ENCODE data around the gene WFDC10A.

Gene WFDC10A

DNA sequence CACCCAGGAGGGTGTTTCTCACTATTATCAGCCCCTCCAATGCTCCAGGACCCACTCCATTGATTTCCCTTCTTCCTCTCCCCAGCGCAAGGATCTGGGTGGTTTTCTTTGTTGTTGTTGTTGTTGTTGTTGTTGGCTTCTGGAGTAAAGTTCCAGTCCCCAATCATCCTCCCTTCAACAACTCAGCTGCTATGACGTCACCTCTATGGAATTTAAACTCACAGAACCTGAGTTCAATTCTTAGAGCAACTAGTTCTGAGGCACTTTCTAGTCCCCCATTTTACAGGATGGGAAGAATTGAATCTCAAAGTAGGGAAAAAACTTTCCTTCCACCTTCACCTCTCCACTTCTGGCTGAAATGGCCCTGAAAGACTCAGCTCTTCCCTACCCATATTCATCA is 40.7 kb upstream of the WFDC10A start:
- Histone ChIP-seq H3K9me2 (replicated peaks; ENCODE audit: insufficient read depth, low read length) (no peaks in the 10 kb centered on the region), H3K9ac (ENCODE audit: low read length) (no peak overlapping the region)

DNA sequence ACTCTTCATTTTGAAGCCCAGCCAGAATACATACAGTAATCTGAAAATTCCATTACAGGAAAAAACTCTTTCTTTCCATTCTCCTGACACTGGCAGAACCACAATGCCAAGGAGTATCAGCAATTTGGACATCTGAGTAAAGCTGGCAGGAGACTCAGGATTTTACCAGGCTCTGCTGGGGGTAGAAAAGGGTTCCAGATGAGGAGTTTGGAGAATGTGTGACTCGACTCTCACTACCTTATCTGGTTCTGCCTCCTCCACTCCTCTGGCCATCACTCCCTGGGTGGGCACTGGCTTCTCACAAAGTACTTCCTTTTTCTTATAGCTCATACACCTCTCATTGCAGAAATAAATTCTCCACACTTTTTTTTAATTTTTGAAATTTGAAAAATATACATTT is 39.8 kb upstream of the WFDC10A start:
- Histone ChIP-seq H4K20me1 (ENCODE audit: insufficient read depth, low read length) (no peaks in the 10 kb centered on the region), H3K4me1 (ENCODE audit: low read length) (no peaks in the 10 kb centered on the region), H3F3A (ENCODE audit: insufficient read depth, low read length) (no peaks in the 10 kb centered on the region), H3K4me3 (ENCODE audit: low read length) (no peak overlapping the region), H2AFZ (ENCODE audit: low read length) (no peak overlapping the region), H3K27me3 (replicated peaks; ENCODE audit: insufficient read depth, low read length) (no peaks in the 10 kb centered on the region), H3K9me3 (replicated peaks; ENCODE audit: insufficient read depth, low read length) (no peaks in the 10 kb centered on the region), H3K9me2 (replicated peaks; ENCODE audit: insufficient read depth, low read length) (no peaks in the 10 kb centered on the region), H3K27ac (ENCODE audit: low read length) (no peak overlapping the region), H3K9ac (ENCODE audit: low read length) (no peak overlapping the region), H3K4me2 (ENCODE audit: low read depth, low read length) (no peak overlapping the region), H3K36me3 (replicated peaks; ENCODE audit: insufficient read depth, low read length) (no peaks in the 10 kb centered on the region), H3K79me2 (ENCODE audit: low read length) (no peaks in the 10 kb centered on the region)
- no peak for DNase-seq
- TF ChIP-seq EZH2phosphoT487 (IDR thresholded peaks at IDR 0.05; ENCODE audit: low read length) (no peak), EZH2 (optimal IDR thresholded peaks at IDR 0.05; ENCODE audit: low read depth, low read length) (no peak)
- TF ChIP-seq, protein P1, sequence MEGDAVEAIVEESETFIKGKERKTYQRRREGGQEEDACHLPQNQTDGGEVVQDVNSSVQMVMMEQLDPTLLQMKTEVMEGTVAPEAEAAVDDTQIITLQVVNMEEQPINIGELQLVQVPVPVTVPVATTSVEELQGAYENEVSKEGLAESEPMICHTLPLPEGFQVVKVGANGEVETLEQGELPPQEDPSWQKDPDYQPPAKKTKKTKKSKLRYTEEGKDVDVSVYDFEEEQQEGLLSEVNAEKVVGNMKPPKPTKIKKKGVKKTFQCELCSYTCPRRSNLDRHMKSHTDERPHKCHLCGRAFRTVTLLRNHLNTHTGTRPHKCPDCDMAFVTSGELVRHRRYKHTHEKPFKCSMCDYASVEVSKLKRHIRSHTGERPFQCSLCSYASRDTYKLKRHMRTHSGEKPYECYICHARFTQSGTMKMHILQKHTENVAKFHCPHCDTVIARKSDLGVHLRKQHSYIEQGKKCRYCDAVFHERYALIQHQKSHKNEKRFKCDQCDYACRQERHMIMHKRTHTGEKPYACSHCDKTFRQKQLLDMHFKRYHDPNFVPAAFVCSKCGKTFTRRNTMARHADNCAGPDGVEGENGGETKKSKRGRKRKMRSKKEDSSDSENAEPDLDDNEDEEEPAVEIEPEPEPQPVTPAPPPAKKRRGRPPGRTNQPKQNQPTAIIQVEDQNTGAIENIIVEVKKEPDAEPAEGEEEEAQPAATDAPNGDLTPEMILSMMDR (IDR thresholded peaks at IDR 0.05; ENCODE audit: low read length) = no peak

More for the DNA sequence above, 40.7 kb upstream of the WFDC10A start:
- Histone ChIP-seq H3F3A (ENCODE audit: insufficient read depth, low read length) (no peaks in the 10 kb centered on the region), H3K79me2 (ENCODE audit: low read length) (no peaks in the 10 kb centered on the region), H4K20me1 (ENCODE audit: insufficient read depth, low read length) (no peaks in the 10 kb centered on the region), H3K9me3 (replicated peaks; ENCODE audit: insufficient read depth, low read length) (no peaks in the 10 kb centered on the region), H3K4me1 (ENCODE audit: low read length) (no peaks in the 10 kb centered on the region), H3K27ac (ENCODE audit: low read length) (no peak overlapping the region), H2AFZ (ENCODE audit: low read length) (no peak overlapping the region), H3K4me3 (ENCODE audit: low read length) (no peak overlapping the region), H3K36me3 (replicated peaks; ENCODE audit: insufficient read depth, low read length) (no peaks in the 10 kb centered on the region), H3K27me3 (replicated peaks; ENCODE audit: insufficient read depth, low read length) (no peaks in the 10 kb centered on the region), H3K4me2 (ENCODE audit: low read depth, low read length) (no peak overlapping the region)
- no peak for DNase-seq
- TF ChIP-seq EZH2phosphoT487 (IDR thresholded peaks at IDR 0.05; ENCODE audit: low read length) (no peak), EZH2 (optimal IDR thresholded peaks at IDR 0.05; ENCODE audit: low read depth, low read length) (no peak)
- TF ChIP-seq, protein P1 (IDR thresholded peaks at IDR 0.05; ENCODE audit: low read length) = no peak

DNA sequence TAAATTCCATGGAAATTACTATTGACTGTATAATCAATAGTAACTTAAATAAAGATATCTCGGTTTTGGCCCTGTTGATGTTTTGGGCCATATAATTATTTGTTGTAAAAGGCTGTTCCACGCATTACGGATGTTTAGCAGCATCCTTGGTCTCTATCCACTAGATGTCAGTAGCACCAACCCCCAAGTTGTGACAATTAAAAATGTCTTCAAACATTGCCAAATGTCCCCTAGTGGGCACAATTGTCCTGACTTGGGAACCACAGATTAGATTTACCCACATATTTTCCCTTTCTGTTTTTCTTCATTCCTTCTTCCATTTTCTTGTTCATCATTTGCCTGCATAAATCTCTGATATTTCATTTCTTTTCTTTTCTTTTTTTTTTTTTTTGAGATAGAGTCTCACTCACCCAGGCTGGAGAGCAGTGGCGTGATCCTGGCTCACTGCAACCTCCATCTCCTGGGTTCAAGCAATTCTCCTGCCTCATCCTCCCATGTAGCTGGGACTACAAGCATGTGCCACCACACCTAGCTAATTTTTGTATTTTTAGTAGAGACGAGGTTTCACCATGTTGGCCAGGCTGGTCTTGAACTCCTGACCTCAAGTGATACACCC is 36.9 kb upstream of the WFDC10A start:
- Histone ChIP-seq H3K4me1 (ENCODE audit: low read length) (no peaks in the 10 kb centered on the region), H2AFZ (ENCODE audit: low read length) (no peak overlapping the region), H3K27ac (ENCODE audit: low read length) (no peak overlapping the region), H3K27me3 (replicated peaks; ENCODE audit: insufficient read depth, low read length) (no peaks in the 10 kb centered on the region), H3K9me2 (replicated peaks; ENCODE audit: insufficient read depth, low read length) (no peaks in the 10 kb centered on the region), H3K4me2 (ENCODE audit: low read depth, low read length) (no peak overlapping the region), H3F3A (ENCODE audit: insufficient read depth, low read length) (no peaks in the 10 kb centered on the region), H3K79me2 (ENCODE audit: low read length) (no peaks in the 10 kb centered on the region), H4K20me1 (ENCODE audit: insufficient read depth, low read length) (no peaks in the 10 kb centered on the region), H3K9me3 (replicated peaks; ENCODE audit: insufficient read depth, low read length) (no peaks in the 10 kb centered on the region), H3K9ac (ENCODE audit: low read length) (no peak overlapping the region), H3K4me3 (ENCODE audit: low read length) (no peak overlapping the region), H3K36me3 (replicated peaks; ENCODE audit: insufficient read depth, low read length) (no peaks in the 10 kb centered on the region)
- TF ChIP-seq, protein P1 (IDR thresholded peaks at IDR 0.05; ENCODE audit: low read length) = peak; percentile 95
- TF ChIP-seq EZH2phosphoT487 (IDR thresholded peaks at IDR 0.05; ENCODE audit: low read length) (no peak), EZH2 (optimal IDR thresholded peaks at IDR 0.05; ENCODE audit: low read depth, low read length) (no peak)
- DNase-seq = peak; percentile 82
